Activated T-cell treated with anti-CD3 and anti-CD28 coated beads for 48 hours (primary cell): ENCODE measurements around the gene PKP3.
"Not testable (repeated sequence)": the region's sequence is repeated elsewhere in the genome, so short reads cannot be mapped to it uniquely, and the experiment has no call there.

ENCODE experiments used
- DNase-seq: peaks from one replicate; pipeline ENCODE4 v3.0.0-alpha.2; 2020; ENCODE audit warnings: low read depth

The PKP3 gene

DNA sequence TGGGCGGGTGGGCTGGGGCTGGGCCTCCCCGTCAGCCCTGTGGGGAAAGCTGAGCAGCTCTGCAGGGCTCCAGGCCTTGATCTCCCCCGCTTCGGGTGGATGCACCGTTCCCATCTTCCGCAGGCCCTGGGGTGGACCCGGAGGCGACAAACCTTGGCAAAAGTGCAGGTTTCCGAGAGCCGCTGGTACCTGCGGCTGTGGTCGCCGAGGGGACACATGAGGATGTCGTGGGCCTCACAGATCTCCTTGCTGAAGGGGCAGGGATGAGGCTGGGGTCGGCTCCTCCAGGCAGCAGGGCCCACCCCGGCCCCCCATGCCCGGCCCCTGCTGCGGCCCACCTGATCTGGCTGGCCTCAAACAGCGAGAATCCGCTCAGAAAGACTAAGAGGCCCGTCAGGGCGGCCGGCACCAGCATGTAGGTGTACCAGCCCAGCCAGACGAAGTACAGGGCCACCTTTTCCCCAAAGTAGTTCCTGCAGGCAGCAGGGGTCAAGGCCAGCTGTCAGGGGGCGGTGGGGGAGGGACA is 36.0 kb downstream of the PKP3 start:
- no peak for DNase-seq

DNA sequence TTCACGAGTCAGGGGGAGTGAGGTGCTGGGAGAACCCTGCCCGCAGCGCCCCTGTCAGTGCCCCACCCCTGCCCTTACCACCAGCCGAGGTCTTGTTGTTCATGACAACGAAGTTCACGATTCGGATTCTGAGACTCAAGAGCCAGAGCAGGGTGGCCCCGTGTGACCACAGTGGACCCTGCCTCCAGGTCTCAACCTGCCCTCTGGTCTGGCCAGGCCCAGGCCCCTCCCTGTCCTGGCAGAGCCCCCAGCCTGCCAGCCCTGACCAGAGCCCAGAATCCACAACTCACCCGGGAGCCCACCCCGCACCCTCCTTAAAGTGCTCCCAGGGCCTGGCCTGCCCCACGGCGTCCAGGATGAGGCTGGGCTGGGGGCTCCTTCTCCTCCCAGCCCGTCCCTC is 37.9 kb downstream of the PKP3 start:
- DNase-seq = no peak

DNA sequence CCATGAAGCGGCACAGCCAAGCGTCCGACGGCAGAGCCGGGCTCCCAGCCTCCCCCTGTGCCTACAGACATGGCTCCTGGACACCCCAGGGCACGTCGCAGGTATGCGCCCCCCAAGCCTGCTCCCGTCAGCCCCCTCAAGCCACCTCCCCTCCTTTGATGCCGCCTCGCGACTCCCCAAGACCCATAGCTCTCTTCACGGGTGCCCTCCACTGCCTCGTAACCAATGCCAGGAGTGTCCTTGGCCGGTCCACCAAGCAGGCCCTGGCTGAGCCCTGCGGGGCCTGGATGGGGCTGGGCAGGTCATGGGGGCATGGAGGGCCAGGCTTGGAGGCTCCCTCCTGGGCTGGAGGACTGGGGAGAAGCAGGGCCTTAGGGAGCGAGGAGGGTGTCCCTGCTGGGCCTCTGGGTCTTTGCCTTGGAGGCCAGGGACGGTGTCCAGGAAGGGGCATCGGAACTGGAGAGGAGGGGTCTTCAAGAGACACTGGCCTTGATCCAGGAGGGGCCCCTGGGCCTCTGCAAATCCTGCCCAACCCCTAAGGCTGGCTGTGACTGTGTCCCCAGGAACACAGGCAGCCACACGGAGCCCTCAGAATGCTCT is 38.6 kb downstream of the PKP3 start:
- no peak for DNase-seq

DNA sequence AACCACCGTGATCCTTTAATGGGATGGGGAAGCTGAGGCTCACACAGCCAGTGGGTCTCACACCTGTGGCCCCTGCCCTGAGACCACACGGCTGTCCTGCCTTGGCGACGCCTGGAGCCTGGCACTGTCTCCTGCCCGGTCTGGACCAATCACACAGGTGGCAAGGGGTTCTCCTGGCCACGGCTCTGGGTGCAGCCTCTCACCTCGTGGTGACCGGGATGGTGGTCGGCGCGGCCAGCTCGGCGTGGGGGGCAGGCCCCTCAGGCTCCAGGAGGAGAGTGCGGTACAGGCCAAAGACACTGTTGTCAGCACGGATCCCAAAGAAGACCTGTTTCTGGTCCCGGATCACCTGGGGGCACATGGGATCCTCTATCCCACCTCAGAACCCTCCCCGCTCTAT is 39.1 kb downstream of the PKP3 start:
- DNase-seq = no peak

DNA sequence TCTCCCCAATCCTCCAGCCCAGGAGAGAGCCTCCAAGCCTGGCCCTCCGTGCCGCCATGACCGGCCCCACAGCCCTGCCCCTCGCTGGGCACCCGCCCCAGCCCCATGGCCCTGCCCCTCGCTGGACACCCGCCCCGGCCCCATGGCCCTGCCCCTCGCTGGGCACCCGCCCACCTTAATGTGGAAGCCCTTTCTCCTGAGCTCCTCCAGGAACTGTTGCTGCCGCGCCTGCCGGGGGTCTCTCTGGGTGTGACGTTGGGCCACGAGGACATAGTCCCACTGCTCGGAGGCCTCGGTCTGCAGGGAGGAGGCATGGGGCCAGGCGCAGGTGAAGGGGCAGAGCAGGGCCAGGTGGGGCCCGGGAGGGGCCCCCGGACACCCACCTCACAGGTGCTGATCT is 39.6 kb downstream of the PKP3 start:
- DNase-seq = no peak

- no peak for DNase-seq
Measured at GRCh38 chr11:434496-434895, 40.5 kb downstream of the PKP3 start.

DNA sequence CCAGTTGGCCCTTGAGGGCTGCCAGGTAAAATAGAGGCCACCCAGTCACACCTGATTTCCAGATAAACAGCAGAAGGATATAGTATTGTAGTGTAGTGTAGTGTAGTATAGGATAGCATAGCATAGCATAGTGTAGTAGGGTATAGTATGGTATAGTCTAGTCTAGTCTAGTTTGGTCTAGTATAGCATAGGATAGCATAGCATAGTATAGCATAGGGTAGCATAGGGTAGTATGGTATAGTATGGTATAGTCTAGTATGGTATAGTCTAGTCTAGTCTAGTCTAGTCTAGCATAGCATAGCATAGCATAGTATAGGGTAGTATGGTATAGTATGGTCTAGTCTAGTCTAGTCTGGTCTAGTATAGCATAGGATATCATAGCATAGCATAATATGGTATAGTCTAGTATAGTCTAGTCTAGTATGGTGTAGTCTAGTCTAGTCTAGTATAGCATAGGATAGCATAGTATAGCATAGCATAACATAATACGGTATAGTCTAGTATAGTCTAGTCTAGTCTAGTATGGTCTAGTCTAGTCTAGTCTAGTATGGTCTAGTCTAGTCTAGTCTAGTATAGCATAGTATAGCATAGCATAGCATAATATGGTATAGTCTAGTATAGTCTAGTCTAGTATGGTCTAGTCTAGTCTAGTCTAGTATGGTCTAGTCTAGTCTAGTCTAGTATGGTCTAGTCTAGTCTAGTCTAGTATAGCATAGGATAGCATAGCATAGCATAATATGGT is 41.2 kb downstream of the PKP3 start:
- DNase-seq = not testable (repeated sequence)

- no peak for DNase-seq
Measured at GRCh38 chr11:437228-437870, 43.3 kb downstream of the PKP3 start.

GRCh38 chr11:438101-438844 is 44.3 kb downstream of the PKP3 start:
- DNase-seq = no peak

DNA sequence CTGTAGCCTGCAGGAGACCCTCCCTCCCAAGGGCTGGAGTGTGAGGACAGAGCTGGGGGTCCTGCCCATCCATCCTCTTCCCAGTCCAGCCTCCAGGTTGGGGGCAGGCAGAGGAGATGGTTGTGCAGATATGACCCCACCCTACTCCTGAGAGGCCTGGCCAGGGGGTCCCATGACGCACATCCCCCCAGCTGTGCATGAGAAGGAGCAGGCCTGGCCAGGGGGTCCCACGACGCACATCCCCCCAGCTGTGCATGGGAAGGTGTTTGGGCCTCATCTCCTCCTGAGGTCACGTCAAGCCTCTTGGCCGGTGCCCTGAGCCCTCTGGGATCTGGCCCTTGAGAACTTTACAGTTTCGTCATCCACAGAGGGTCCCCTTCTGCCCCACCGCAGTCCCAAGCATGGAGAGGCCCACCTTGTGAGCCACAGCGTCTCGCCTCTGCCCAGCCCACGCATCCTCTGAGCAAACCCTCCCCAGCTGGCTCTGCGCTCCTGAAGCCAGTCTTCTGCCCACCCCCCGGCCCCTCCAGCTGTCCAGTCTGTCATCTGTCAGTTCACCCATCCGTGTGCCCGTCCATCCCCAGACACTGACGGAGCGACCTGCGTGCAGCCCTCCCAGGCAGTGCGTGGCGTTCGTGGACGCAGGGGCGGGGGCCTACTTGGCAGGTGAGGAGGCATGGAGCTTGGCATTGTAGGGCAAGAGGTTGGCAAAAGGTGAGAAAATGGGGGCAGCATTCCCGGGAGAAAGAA is 45.5 kb downstream of the PKP3 start:
- no peak for DNase-seq

GRCh38 chr11:440065-441042 is 46.3 kb downstream of the PKP3 start:
- no peak for DNase-seq

- no peak for DNase-seq
Measured at GRCh38 chr11:441043-441417, 47.0 kb downstream of the PKP3 start.

DNA sequence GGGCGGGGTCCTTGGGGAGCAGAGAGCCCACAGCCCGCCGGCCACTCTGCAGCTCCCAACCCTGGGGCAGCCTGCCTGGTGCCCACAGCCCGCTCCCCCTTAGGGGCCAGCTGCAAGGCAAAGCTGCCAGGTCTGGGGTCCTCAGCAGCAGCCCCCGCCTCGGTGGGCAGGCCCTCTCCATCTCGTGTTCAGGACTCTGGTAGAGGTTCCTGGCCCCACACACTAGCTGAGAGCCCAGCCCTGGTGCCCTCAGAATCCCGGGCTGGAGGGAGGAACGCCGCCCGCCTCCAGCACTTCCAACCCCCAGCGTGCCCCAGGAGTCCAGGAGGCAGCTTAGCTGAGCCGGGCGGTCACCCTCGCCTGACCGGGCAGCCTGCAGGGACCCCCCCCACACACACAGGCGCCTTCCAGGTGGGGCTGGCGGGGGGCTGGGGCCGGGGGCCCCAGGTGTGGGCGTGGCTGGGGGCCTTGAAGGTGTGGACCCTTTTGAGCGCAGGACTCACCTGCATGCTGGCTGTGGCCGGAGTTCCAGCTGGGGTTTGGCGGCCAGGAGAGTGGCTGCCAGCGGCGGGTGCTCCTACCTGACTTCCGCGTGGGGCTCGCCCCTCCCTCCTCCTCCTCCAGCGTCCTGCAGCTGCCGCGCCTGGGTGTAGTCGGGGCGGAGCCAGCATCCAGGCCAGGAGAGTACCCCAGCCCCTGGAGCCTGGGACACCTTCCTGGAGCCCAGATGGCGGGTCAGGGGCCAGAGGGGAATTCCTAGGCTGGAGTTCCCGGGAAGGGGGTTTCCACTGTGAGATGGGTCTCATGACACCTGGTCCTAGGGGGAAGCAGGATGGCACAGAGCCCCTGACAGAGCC is 47.6 kb downstream of the PKP3 start, which contains the start of gene ANO9:
ANO9 (minus strand) TSS at position 594 of the 857 bp plus-strand sequence; CDS start at position 509, 85 bp downstream.
- DNase-seq = peak; percentile 52

GRCh38 chr11:442611-443081 is 48.6 kb downstream of the PKP3 start:
- DNase-seq = no peak

- DNase-seq = no peak
Measured at GRCh38 chr11:443542-444199, 49.7 kb downstream of the PKP3 start.

DNA sequence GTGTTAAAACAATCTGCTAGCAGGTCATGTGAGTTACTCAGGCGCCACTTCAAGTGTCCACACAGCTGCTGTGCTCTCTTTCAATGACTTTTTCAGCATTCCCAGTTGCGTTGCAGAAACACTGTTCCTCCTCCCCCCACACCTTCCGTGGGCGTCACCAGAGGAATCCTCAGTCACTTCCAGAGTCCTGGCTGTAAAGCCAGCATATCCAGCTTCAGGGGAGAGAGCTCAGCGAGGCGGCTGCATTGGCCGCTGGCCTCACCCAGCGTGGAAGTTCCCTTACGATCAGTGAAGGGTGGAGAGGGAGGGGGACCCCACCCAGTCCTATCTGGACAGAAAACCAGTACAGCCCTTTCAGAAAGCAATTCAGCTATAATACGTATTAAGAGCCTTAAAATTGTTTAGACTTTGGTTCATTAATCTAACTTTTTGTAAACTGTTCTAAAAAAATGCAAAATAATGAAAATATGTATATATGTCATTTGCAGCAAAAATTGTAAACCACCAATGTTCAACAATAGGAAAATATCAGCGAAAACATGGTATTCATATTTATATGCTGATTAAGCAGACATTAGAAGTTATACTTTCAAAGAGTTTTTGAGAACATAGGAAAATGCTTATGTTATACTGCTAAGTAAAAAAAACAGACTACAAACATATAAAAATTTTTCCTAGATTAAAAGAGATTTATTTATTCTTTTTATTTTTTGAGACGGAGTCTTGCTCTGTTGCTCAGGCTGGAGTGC is 50.6 kb downstream of the PKP3 start:
- no peak for DNase-seq

- no peak for DNase-seq
Measured at GRCh38 chr11:445765-446588, 52.0 kb downstream of the PKP3 start.
